Measurements from ENCODE around the gene NXNL1.

The NXNL1 gene

GRCh38 chr19:17467471-17468301, 7.0 kb upstream of the NXNL1 start:
- H3K4me3 ChIP-seq (ENCODE audit: low read depth, low read length) = no peak overlapping the region
- no peak for DNase-seq (ENCODE audit: low read depth)
- no peak for TF ChIP-seq CTCF (conservative IDR thresholded peaks at IDR 0.05; ENCODE audit: low read depth, low read length)

- no peak for TF ChIP-seq CTCF (conservative IDR thresholded peaks at IDR 0.05; ENCODE audit: low read depth, low read length)
- H3K4me3 ChIP-seq (ENCODE audit: low read depth, low read length) = no peak overlapping the region
- no peak for DNase-seq (ENCODE audit: low read depth)
Observed at GRCh38 chr19:17466487-17466850, 5.7 kb upstream of the NXNL1 start.

DNA sequence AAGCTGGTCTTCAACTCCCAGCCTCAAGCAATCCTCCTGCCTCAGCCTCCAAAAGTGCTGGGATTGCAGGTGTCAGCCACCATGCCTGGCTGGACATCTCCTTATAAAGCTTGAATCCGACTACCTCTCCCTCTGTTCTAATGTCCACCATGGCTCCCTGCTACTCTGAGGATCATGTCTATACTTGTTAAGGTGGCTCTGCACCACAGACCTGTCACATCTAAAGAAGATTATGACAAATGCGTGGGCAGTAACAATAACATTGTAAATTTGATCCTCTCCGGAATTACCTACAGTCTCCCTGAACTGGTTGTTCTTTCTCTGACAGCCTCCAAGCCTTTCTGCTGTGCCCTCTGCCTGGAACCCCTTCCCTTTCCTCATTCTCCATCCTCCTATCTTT, 1.8 kb downstream of the NXNL1 start:
- no peak for TF ChIP-seq CTCF (conservative IDR thresholded peaks at IDR 0.05; ENCODE audit: low read depth, low read length)
- DNase-seq (ENCODE audit: low read depth) = no peak
- H3K4me3 ChIP-seq (ENCODE audit: low read depth, low read length) = no peak overlapping the region

DNA sequence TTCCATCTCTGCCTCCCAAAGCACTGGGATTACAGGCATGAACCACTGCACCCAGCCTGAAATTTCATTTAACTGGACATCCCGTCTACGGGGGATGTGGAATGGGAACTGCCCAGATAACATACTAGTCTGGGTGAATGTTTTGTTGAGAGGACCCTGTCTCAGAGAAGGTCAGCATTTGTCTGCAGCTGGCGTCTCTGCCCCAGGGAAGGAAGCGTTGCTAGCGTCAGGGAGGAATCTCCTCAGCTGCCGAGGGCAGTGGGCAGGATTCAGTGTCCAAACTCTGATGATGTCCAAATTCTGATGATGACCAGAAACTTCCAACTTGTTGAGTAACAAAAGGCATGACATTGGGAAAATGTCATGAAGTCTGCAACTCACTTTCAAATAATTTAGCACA, 3.1 kb downstream of the NXNL1 start:
- no peak for DNase-seq (ENCODE audit: low read depth)
- TF ChIP-seq CTCF (conservative IDR thresholded peaks at IDR 0.05; ENCODE audit: low read depth, low read length) = no peak

GRCh38 chr19:17456127-17456526, 4.6 kb downstream of the NXNL1 start:
- no peak overlapping the region for H3K4me3 ChIP-seq (ENCODE audit: low read depth, low read length)
- TF ChIP-seq CTCF (conservative IDR thresholded peaks at IDR 0.05; ENCODE audit: low read depth, low read length) = no peak

More for the DNA sequence above, 3.1 kb downstream of the NXNL1 start:
- H3K4me3 ChIP-seq (ENCODE audit: low read depth, low read length) = no peak overlapping the region

GRCh38 chr19:17455308-17456123, 5.2 kb downstream of the NXNL1 start:
- no peak for TF ChIP-seq CTCF (conservative IDR thresholded peaks at IDR 0.05; ENCODE audit: low read depth, low read length)
- no peak overlapping the region for H3K4me3 ChIP-seq (ENCODE audit: low read depth, low read length)

More at GRCh38 chr19:17456127-17456526, 4.6 kb downstream of the NXNL1 start:
- no peak for DNase-seq (ENCODE audit: low read depth)

More at GRCh38 chr19:17455308-17456123, 5.2 kb downstream of the NXNL1 start:
- no peak for DNase-seq (ENCODE audit: low read depth)
